Smooth muscle cell (in vitro differentiated cells): ENCODE results near the gene SPDYC. TPM values are rescaled to one million over a fixed set of nuclear protein-coding genes. Genes with fewer than 3 reads are reported as not detected.

Experiments
- DNase-seq: peaks from one replicate; lab custom pipeline; 2025; ENCODE audit not compliant: unreplicated experiment; lab: John Stamatoyannopoulos, UW
- H2AFZ ChIP-seq: fragments of 200-600 bp; sonication (generic); 2 replicates; pipeline ENCODE4 v1.6.0; 2016; ENCODE audit warnings: antibody characterized with exemption, low read depth, mild to moderate bottlenecking
- H3F3A ChIP-seq: fragments of 200-600 bp; sonication (generic); 2 replicates; pipeline ENCODE4 v1.6.0; 2017; ENCODE audit warnings: antibody characterized with exemption, low read depth
- H3K27ac ChIP-seq: fragments of 200-600 bp; sonication (generic); 2 replicates; pipeline ENCODE4 v1.5.1; 2016; ENCODE audit warnings: low read depth, mild to moderate bottlenecking
- H3K27me3 ChIP-seq: fragments of 200-600 bp; sonication (generic); 2 replicates; pipeline ENCODE4 v1.6.1; 2016; ENCODE audit warnings: low read depth, mild to moderate bottlenecking
- H3K36me3 ChIP-seq: fragments of 200-600 bp; sonication (generic); 2 replicates; pipeline ENCODE4 v1.5.1; 2016; ENCODE audit warnings: low read depth
- H3K4me1 ChIP-seq: fragments of 200-600 bp; sonication (generic); 2 replicates; pipeline ENCODE4 v1.5.1; 2016; ENCODE audit warnings: low read depth
- H3K4me2 ChIP-seq: fragments of 200-600 bp; sonication (generic); 2 replicates; pipeline ENCODE4 v1.6.0; 2016; ENCODE audit warnings: mild to moderate bottlenecking
- H3K4me3 ChIP-seq: fragments of 200-600 bp; sonication (generic); 2 replicates; pipeline ENCODE4 v1.5.1; 2016; ENCODE audit warnings: mild to moderate bottlenecking
- H3K79me2 ChIP-seq: fragments of 200-600 bp; sonication (generic); 2 replicates; pipeline ENCODE4 v1.6.0; 2016; ENCODE audit warnings: low read depth, mild to moderate bottlenecking
- H3K9ac ChIP-seq: fragments of 200-600 bp; sonication (generic); 2 replicates; pipeline ENCODE4 v1.6.0; 2016; ENCODE audit warnings: low read depth
- H3K9me3 ChIP-seq: fragments of 200-600 bp; sonication (generic); replicated peaks from 2 replicates; pipeline ENCODE4 v1.5.1; 2016; ENCODE audit warnings: low read depth
- H4K20me1 ChIP-seq: fragments of 200-600 bp; sonication (generic); 2 replicates; pipeline ENCODE4 v1.6.0; 2016; ENCODE audit warnings: low read depth
- CTCF ChIP-seq: fragments of 200-600 bp; sonication (generic); IDR thresholded peaks from 2 replicates; pipeline ENCODE4 v1.5.1; 2017; ENCODE audit warnings: borderline replicate concordance, mild to moderate bottlenecking, antibody characterized with exemption; ENCODE audit not compliant: insufficient read depth, poor library complexity, severe bottlenecking
- WGBS: methylation state at CpG from one replicate; pipeline ENCODE4 v1.1.7; 2016; ENCODE audit warnings: low lambda C conversion rate; 5-methylcytosine and 5-hydroxymethylcytosine counted together
- polyA plus RNA-seq: library from polyadenylated mRNA; unstranded; fragments of >200 nt; fragmentation: Nextera tagmentation; extraction: Ambion mirVana; gene quantifications from 2 replicates; pipeline ENCODE4 v1.2.1, GENCODE V29; 2016
- total RNA-seq: library from RNA; depleted of rRNA; stranded (reverse); fragments of >200 nt; gene quantifications from 2 replicates; pipeline ENCODE4 v1.2.3, GENCODE V29; 2014

The SPDYC gene
- total and polyA plus RNA-seq, 2 experiments from 2014 or later, result not detected

- Histone ChIP-seq H3K27ac (no peak overlapping the region), H3K27me3 (no peaks in the 10 kb centered on the region), H3K36me3 (no peaks in the 10 kb centered on the region), H3K9me3 (no peaks in the 10 kb centered on the region), H3K4me3 (no peak overlapping the region), H3F3A (no peaks in the 10 kb centered on the region), H3K79me2 (no peaks in the 10 kb centered on the region), H2AFZ (no peak overlapping the region), H4K20me1 (no peaks in the 10 kb centered on the region), H3K4me1 (no peaks in the 10 kb centered on the region), H3K9ac (no peak overlapping the region), H3K4me2 (no peak overlapping the region)
- TF ChIP-seq CTCF, result no peak
- WGBS, result 97% methylated on average over 13 of the region's 17 CpGs
- DNase-seq, result no peak
These were observed 36.4 kb downstream of the SPDYC start for GRCh38 chr11:65206441-65206841.

DNA sequence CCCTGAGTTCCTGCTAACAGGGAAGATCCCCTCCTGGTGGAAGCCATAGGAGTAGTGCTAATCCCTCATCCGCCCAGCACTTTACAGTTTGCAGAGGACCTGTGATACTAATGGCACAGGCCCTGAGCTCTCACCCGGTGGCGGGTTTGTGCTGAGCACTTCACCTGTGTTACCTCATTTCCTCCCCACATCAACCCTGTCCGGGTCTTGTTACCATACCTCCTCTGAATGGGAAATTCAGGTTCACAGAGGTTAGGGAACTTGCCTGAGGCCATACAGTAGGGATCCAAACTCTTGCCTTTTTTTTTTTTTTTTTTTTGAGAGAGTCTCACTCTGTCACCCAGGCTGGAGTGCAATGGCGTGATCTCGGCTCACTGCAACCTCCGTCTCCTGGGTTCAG, 36.9 kb downstream of the SPDYC start:
- Histone ChIP-seq H3K27me3 (no peaks in the 10 kb centered on the region), H3K4me1 (no peaks in the 10 kb centered on the region)
- 94% methylated on average over 7 of the region's 7 CpGs for WGBS

DNA sequence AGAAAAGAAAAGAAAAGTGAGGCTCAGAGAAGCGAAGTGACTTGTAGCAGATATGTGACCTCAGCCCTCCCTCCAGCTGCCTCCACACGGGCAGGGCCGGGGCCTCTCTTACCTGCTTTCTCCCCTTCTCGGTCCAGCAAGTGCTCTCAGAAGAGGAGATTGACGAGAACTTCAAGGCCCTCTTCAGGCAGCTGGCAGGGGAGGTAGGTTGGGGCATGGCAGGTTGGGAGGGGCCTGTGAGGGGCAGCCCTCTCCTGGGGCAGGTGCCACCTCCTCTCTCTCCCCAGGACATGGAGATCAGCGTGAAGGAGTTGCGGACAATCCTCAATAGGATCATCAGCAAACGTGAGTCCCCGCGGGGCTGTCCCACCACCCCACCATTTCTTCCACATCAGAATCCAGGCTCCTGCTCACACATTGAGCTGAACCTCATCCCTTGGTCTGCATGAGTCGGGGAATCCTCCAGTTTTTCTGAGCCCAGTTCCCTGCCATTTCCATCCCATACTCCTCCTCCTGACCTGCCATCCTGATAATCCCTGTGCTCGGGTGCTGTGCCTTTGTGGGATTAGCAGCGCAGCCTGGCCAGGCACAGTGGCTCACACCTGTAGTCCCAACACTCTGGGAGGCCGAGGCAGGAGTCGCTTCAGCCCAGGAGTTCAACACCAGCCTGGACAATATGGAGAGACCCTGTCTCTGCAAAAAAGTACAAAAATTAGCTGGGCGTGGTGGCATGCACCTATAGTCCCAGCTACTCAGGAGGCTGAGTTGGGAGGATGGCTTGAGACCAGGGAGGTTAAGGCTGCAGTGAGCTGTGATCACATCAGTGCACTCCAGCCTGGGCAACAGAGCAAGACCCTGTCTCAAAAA, 38.1 kb downstream of the SPDYC start:
- H3K36me3 ChIP-seq, result no peaks in the 10 kb centered on the region
- no peak overlapping the region for H3K27ac ChIP-seq
- DNase-seq, result no peak
- no peak for TF ChIP-seq CTCF
- no peaks in the 10 kb centered on the region for H3K9me3 ChIP-seq
- H4K20me1 ChIP-seq, result no peaks in the 10 kb centered on the region
- no peaks in the 10 kb centered on the region for H3K4me1 ChIP-seq
- no peak overlapping the region for H3K9ac ChIP-seq
- no peak overlapping the region for H3K4me3 ChIP-seq
- no peak overlapping the region for H2AFZ ChIP-seq
- WGBS, result 93% methylated on average over 16 of the region's 16 CpGs
- H3K4me2 ChIP-seq, result no peak overlapping the region
- H3K27me3 ChIP-seq, result no peaks in the 10 kb centered on the region
- H3F3A ChIP-seq, result no peaks in the 10 kb centered on the region
- H3K79me2 ChIP-seq, result no peaks in the 10 kb centered on the region

More for the DNA sequence above, 36.9 kb downstream of the SPDYC start:
- Histone ChIP-seq H3K4me3 (no peak overlapping the region), H3K36me3 (no peaks in the 10 kb centered on the region), H3K27ac (no peak overlapping the region), H2AFZ (no peak overlapping the region), H3K9ac (no peak overlapping the region), H3F3A (no peaks in the 10 kb centered on the region), H4K20me1 (no peaks in the 10 kb centered on the region), H3K9me3 (no peaks in the 10 kb centered on the region), H3K79me2 (no peaks in the 10 kb centered on the region), H3K4me2 (no peak overlapping the region)
- no peak for TF ChIP-seq CTCF
- no peak for DNase-seq
